Muscle layer of duodenum (tissue), 2 donors: ENCODE data around the gene GPR183.
A peak's percentile ranks its signal among the peaks of the same experiment; 100 is the strongest.

Experiments used
- H3K27ac ChIP-seq: one replicate; pipeline ENCODE4 v1.7.0; 2013; ENCODE audit warnings: mild to moderate bottlenecking, low read length
- H3K27me3 ChIP-seq: one replicate; pipeline ENCODE4 v1.7.0; 2013; ENCODE audit warnings: low read depth, mild to moderate bottlenecking, control low read depth, low read length
- H3K36me3 ChIP-seq, 2 donors: one replicate each; pipeline ENCODE4 v1.7.0; 2013; ENCODE audit warnings: low read length in 2 of 2, control low read depth in 1 of 2, mild to moderate bottlenecking in 1 of 2; ENCODE audit not compliant: insufficient read depth in 2 of 2, control insufficient read depth in 1 of 2
- H3K4me1 ChIP-seq, 2 donors: one replicate each; pipeline ENCODE4 v1.7.0; 2013; ENCODE audit warnings: low read length in 2 of 2, mild to moderate bottlenecking in 2 of 2, control low read depth in 1 of 2, moderate library complexity in 1 of 2; ENCODE audit not compliant: insufficient read depth in 2 of 2, control insufficient read depth in 1 of 2
- H3K4me3 ChIP-seq, 2 donors: one replicate each; pipeline ENCODE4 v1.7.0; 2013; ENCODE audit warnings: low read length in 2 of 2, low read depth in 1 of 2, mild to moderate bottlenecking in 1 of 2
- H3K9me3 ChIP-seq, 2 donors: one replicate each; pipeline ENCODE4 v1.7.0; 2013; ENCODE audit warnings: low read length in 2 of 2, control low read depth in 1 of 2, mild to moderate bottlenecking in 1 of 2; ENCODE audit not compliant: control insufficient read depth in 1 of 2
- donor health status: healthy.

GPR183 gene

GRCh38 chr13:99289271-99289670 is 17.9 kb downstream of the GPR183 start:
- H3K4me3 ChIP-seq, result no peak overlapping the region
- H3K27ac ChIP-seq, result no peak overlapping the region
- H3K9me3 ChIP-seq, result no peaks in the 10 kb centered on the region
- H3K4me1 ChIP-seq, result peaks cover 0 to 4% of the 10 kb centered on the region in 2 donors
- H3K27me3 ChIP-seq, result no peaks in the 10 kb centered on the region
- peaks cover 0 to 8% of the 10 kb centered on the region in 2 donors for H3K36me3 ChIP-seq

- H3K9me3 ChIP-seq, result no peaks in the 10 kb centered on the region
- peaks cover 3 to 4% of the 10 kb centered on the region in 2 donors for H3K4me1 ChIP-seq
- no peaks in the 10 kb centered on the region for H3K27me3 ChIP-seq
- no peak overlapping the region for H3K4me3 ChIP-seq
- H3K27ac ChIP-seq, result no peak overlapping the region
- H3K36me3 ChIP-seq, result peaks cover 0 to 4% of the 10 kb centered on the region in 2 donors
Observed at GRCh38 chr13:99288089-99288488, 19.1 kb downstream of the GPR183 start.

DNA sequence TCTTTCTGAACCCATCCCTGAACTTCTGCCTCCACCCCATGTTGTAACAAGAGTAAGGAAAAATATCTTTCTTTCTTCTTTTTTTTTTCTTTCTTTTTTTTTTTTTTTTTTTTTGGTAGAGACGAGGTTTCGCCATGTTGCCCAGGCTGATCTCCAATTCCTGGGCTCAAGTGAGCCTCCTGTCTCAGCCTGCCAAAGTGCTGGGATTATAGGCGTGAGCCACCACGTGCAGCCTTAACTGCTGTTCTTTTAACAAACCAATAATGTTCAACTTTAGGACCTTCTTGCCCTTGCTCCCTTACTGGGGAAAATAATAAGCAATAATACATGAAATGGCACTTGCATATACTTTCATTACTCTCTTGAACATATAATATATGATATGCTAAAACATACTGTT is 19.6 kb downstream of the GPR183 start:
- H3K4me1 ChIP-seq, result peaks cover 9 to 10% of the 10 kb centered on the region in 2 donors
- H3K27ac ChIP-seq, result no peak overlapping the region

GRCh38 chr13:99285432-99286182 is 21.6 kb downstream of the GPR183 start:
- no peaks in the 10 kb centered on the region for H3K9me3 ChIP-seq
- peaks cover 10 to 13% of the 10 kb centered on the region in 2 donors for H3K4me1 ChIP-seq
- no peak overlapping the region for H3K4me3 ChIP-seq
- H3K27ac ChIP-seq, result no peak overlapping the region
- no peaks in the 10 kb centered on the region for H3K27me3 ChIP-seq
- H3K36me3 ChIP-seq, result no peaks in the 10 kb centered on the region

More for the DNA sequence above, 19.6 kb downstream of the GPR183 start:
- H3K27me3 ChIP-seq, result no peaks in the 10 kb centered on the region
- no peaks in the 10 kb centered on the region for H3K9me3 ChIP-seq
- no peaks in the 10 kb centered on the region for H3K36me3 ChIP-seq
- H3K4me3 ChIP-seq, result no peak overlapping the region

DNA sequence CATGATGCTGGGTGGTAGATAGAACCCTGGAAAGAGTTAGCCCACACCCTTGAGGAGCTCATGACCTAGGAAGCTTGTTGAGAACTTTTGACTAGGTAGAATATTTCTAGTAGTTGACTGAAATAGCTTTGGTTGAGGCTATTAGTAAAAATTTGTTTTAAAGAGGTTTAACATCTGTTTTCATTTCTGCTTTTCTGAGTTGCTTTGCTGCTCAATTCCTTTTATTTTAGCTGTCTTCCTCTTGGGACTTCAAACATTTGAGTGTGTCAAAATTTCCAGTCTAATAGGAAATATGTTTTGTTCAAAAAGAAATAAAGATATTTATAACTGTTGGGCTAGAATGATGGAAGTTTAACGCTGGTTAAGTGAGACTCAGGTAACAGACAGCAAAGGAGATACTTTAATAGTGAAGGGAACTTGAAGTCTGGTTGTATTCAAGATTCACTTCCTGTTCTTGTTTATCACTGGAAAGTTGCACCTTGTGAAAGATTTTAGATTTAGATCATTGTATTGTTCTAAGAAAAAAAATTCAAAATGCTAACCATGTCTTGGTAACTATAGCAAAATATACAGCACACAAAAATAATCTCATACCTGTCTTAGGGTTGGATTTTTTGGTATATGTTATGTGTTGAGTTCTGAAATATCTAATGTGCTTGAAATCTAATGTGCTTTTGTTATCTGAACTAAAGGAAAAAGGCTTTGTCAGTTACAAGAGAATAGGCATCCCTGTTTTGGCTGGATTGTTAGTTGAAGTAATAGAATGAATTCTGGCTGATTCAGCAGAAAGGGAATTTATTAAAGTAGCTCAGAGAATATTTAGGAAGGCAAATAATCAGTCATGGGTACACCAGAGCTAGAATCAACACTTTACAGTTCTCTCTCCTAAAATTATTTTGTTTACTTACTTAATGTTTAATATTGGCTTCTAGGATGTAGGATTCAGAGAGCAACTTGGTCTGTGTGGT is 24.7 kb downstream of the GPR183 start:
- H3K27me3 ChIP-seq, result no peaks in the 10 kb centered on the region
- peak overlapping the region; percentile 80 for H3K27ac ChIP-seq
- peaks cover 6 to 13% of the 10 kb centered on the region in 2 donors for H3K4me1 ChIP-seq
- no peaks in the 10 kb centered on the region for H3K9me3 ChIP-seq
- H3K4me3 ChIP-seq, result no peak overlapping the region
- H3K36me3 ChIP-seq, result no peaks in the 10 kb centered on the region

DNA sequence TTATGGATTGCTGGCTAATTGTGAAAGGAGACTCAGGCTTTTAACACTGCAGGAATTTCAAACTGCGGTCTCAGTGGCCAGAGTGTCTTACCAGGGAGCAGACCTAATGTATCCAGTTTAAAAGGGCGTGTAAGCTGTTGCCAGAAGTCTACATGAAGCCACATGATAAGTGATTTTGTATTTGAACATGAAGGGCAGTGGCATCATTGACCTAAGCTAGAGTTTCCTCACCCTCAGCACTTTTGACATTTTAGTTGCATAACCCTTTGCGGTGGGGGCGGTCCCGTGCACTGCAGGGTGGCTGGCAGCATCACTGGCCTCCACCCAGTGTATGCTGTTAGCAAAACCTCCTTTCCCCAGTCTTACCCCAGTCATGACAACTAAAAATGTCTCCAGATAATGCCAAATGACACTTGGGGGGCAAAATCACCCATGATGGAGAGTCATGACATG is 25.4 kb downstream of the GPR183 start:
- no peak overlapping the region for H3K4me3 ChIP-seq
- H3K4me1 ChIP-seq, result peaks cover 6 to 13% of the 10 kb centered on the region in 2 donors
- H3K27me3 ChIP-seq, result no peaks in the 10 kb centered on the region
- peak overlapping the region; percentile 80 for H3K27ac ChIP-seq
- H3K36me3 ChIP-seq, result no peaks in the 10 kb centered on the region
- no peaks in the 10 kb centered on the region for H3K9me3 ChIP-seq

DNA sequence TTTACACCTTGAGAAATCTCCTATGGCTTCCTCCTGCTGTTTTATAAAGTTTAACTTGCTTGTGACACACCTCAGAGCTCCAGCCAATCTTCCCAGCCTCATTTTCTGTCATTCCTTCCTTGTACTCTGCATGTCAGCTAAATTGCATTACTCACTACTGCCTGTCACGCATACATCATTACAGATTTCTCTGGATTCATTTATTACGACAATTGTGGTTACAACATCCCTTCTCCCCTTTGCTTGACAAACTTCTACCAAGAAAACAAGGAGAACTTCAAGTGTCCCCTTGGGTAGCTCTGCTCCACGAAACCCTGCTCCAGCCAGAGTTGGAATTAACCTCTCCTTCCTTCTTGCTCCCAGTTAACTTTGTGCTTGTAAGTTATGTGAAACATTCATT is 27.0 kb downstream of the GPR183 start:
- H3K9me3 ChIP-seq, result no peaks in the 10 kb centered on the region
- no peaks in the 10 kb centered on the region for H3K36me3 ChIP-seq
- peak overlapping the region; percentile 69 for H3K27ac ChIP-seq
- H3K4me1 ChIP-seq, result peaks cover 6 to 13% of the 10 kb centered on the region in 2 donors
- H3K27me3 ChIP-seq, result no peaks in the 10 kb centered on the region
- no peak overlapping the region for H3K4me3 ChIP-seq

DNA sequence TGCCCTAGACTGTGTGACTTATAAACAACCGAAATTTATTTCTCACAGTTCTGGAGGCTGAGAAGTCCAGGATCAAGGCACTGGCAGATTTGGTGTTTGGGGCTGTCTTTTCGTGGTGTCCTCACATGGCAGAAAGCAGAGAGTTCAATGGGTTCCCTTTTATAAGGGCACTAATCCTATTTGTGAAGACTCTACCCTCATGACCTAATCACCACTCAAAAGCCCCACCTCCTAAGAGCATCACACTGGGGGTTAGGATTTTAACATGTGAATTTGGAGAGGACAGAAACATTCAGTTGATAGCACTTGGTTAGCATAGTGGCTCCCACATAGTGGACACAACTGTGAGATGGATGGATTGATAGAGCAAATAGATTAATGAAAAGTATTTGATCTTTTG is 27.6 kb downstream of the GPR183 start:
- Histone ChIP-seq H3K4me1 (peaks cover 6 to 13% of the 10 kb centered on the region in 2 donors), H3K36me3 (no peaks in the 10 kb centered on the region), H3K9me3 (no peaks in the 10 kb centered on the region), H3K27me3 (no peaks in the 10 kb centered on the region), H3K27ac (peak overlapping the region; percentile 69), H3K4me3 (no peak overlapping the region)

DNA sequence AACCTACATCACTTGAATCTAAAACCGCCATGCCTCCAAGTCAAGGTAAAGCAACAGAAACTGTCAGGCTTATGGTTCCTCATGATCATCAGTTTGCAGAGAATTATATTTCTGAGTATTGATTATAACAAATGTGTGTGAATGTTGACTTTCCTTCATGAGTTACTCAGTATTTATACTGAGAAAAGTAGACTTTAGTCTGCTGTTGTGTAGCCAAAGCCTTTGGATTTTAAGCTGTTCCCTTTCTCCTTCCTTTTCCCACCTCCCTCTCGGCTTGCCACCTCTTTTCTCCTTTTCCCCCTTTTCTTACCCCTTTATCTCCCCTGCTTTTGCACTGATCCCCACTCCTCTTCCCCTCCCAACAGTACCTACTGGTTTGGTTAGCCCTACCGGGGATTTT is 28.4 kb downstream of the GPR183 start:
- Histone ChIP-seq H3K36me3 (no peaks in the 10 kb centered on the region), H3K9me3 (no peaks in the 10 kb centered on the region), H3K4me1 (peaks cover 6 to 13% of the 10 kb centered on the region in 2 donors), H3K27me3 (no peaks in the 10 kb centered on the region), H3K4me3 (no peak overlapping the region), H3K27ac (no peak overlapping the region)

DNA sequence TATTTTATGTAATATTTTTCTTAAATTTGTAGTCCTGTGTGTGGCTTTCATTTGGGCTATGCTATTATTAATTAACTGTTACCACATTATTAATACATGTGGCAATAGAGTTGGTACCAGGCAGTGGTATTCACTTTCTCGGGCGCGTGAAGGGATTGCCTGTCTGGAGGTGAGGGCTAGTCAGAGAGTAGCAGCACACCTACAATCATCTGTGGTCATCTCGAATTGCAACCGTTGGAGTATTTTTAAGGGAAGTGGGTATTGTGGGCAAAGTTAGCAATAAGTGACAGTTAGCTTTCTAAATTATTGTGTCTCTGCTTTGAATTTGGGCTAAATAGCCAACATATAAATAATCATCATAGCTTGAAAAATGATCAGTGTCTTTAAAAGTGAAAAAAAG is 29.0 kb downstream of the GPR183 start:
- Histone ChIP-seq H3K36me3 (no peaks in the 10 kb centered on the region), H3K27me3 (no peaks in the 10 kb centered on the region), H3K4me1 (peaks cover 6 to 10% of the 10 kb centered on the region in 2 donors), H3K4me3 (no peak overlapping the region), H3K9me3 (no peaks in the 10 kb centered on the region), H3K27ac (no peak overlapping the region)

DNA sequence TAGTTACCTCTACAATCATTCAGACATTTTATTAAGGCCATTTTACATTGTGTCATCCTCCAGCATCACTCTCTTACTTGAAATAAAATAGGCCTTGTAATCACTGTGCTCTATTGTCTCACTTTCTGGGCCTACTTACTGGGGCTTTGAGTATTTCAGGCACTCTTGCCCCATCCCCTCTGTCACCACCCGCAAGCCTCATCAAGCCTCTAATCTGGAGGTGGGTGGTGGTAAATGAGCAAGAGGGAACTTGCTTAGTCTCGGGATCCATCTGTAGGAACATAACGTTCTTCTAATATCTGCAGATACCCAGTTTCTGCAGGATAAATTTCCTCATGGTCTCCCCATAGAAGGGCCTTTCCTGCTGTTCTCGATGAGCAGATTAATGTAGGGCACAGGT is 29.6 kb downstream of the GPR183 start:
- Histone ChIP-seq H3K9me3 (peaks cover 0 to 2% of the 10 kb centered on the region in 2 donors), H3K4me3 (no peak overlapping the region), H3K27ac (no peak overlapping the region), H3K27me3 (no peaks in the 10 kb centered on the region), H3K4me1 (peaks cover 1 to 5% of the 10 kb centered on the region in 2 donors), H3K36me3 (no peaks in the 10 kb centered on the region)
